GM12892 (cell line): ENCODE data around the gene PCDH15.

Experiments used
- DNase-seq: peaks from one replicate; pipeline ENCODE4 v3.0.0; 2011; ENCODE audit not compliant: insufficient read length
- FAIRE-seq: peaks from 2 replicates; lab custom pipeline; 2011; peaks lifted over from hg19 to GRCh38; lab: Jason Lieb, UNC
- POLR2A ChIP-seq: IDR thresholded peaks from 2 replicates; pipeline ENCODE4 v1.6.1; 2011; ENCODE audit warnings: low read depth, low read length, control low read depth
- POLR2AphosphoS5 ChIP-seq: IDR thresholded peaks from 2 replicates; pipeline ENCODE4 v1.6.1; 2011; ENCODE audit warnings: low read depth, low read length, control low read depth
- TAF1 ChIP-seq: IDR thresholded peaks from 2 replicates; pipeline ENCODE4 v1.6.1; 2011; ENCODE audit warnings: low read depth, mild to moderate bottlenecking, control low read depth, low read length, borderline replicate concordance

The PCDH15 gene

DNA sequence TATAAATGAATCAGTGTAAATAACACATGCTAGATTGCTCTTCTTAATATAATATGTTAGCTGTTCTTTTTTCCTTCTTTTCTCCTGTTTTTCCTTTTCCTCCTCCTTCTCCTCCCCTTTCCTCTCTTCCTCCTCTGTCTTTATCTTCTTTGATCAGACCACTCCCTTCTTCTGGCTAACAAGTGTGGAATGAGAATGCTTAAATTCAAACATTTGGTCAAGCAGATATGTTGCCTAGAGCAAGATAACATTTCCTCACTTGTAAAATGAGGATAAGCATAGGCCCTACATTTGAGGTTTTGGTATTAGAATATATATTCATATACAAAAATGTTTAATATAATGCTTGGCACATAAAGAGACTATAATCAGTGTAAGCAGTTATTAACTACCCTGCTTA is 299.1 kb downstream of the PCDH15 start:
- no peak for DNase-seq
- FAIRE-seq, result no peak
- TF ChIP-seq POLR2A (no peak), TAF1 (no peak)

- DNase-seq, result no peak
- TF ChIP-seq TAF1, result no peak
- TF ChIP-seq POLR2A, result no peak
- TF ChIP-seq POLR2AphosphoS5, result no peak
- FAIRE-seq, result no peak
Measured at GRCh38 chr10:54496852-54497251, 304.2 kb downstream of the PCDH15 start.

GRCh38 chr10:54487743-54488142 is 313.3 kb downstream of the PCDH15 start:
- TF ChIP-seq TAF1 (no peak), POLR2A (no peak), POLR2AphosphoS5 (no peak)
- DNase-seq, result no peak
- FAIRE-seq, result no peak

- FAIRE-seq (no peak), DNase-seq (no peak)
- TF ChIP-seq POLR2A (no peak), TAF1 (no peak), POLR2AphosphoS5 (no peak)
Measured at GRCh38 chr10:54485971-54486370, 315.1 kb downstream of the PCDH15 start.

DNA sequence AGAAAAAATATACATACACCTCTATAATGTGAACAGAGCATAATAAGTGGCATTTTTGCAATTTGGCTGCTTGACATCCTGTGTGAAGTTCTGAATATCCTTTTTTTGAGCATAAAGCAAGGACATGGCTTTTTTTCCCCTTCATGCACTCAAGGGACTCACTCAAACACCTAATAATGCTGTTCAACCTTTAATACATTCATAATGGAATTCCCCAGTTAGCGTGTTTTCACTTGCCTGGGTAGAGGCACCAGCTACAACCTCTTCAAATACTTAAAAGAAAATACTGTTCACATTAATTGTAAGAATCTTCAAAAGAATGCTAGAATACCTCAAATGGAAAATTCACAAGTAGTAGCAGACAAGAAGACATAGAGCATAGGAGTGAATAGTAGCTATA is 316.8 kb downstream of the PCDH15 start:
- FAIRE-seq (no peak), DNase-seq (no peak)
- TF ChIP-seq TAF1, result no peak

- FAIRE-seq, result no peak
- no peak for DNase-seq
- TF ChIP-seq POLR2AphosphoS5, result no peak
- TF ChIP-seq POLR2A, result no peak
- TF ChIP-seq TAF1, result no peak
Measured at GRCh38 chr10:54478601-54479000, 322.4 kb downstream of the PCDH15 start.

DNA sequence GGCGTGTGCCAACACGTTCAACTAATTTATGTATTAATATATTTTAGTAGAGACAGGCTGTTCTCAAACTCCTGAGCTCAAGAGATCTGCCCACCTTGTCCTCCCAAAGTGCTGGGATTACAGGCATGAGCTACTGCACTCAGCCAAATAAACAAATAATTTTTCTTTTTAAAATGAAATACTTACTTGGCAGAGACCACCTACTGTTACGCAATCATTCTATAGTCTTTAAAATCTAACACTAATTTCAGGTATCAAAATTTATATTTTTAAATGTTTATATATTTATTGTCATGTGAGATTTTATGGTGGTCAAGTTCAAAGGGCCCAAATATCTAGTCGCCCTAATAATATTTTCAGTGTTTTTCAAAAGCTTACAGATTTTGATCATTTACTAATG is 323.3 kb downstream of the PCDH15 start:
- TF ChIP-seq POLR2A (no peak), TAF1 (no peak), POLR2AphosphoS5 (no peak)
- DNase-seq, result no peak
- no peak for FAIRE-seq

GRCh38 chr10:54470324-54470631 is 330.8 kb downstream of the PCDH15 start:
- no peak for TF ChIP-seq POLR2A
- no peak for TF ChIP-seq TAF1
- no peak for TF ChIP-seq POLR2AphosphoS5
- FAIRE-seq (no peak), DNase-seq (no peak)

DNA sequence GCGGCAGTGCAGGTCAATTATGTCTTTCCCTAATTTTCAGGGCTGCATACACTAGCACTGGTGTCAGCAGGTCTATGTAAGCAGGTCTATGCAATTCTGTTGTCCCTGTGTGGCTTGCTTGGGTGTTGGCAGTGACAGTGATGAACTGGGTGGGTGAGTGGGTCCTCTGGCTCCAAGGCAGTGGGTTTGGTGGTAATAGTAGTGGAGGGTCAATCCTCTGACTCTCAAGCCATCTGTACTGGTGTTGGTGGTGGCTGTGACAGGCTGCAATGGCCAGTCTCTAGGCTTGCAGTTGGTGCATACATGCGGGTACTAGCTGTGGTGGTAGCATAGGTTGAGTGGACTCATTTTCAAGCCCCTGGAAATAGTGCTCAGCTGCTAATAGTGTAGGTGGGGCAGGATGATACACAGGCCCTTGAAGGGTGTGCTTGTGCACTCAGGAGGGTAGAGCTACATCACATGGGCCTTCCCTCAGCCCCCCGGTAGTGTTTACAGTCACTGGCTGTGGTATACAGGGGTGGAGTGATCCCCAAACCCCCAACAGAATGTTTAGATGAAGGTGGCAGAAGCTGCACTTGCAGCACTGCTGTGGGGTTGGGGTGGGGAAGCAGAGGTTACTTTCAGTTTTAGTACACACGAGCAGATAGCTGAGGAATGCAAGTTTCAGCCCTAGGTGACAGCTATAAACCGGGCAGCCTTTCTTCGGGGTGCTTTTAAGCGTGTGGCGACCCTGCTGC is 331.3 kb downstream of the PCDH15 start:
- TF ChIP-seq TAF1 (no peak), POLR2AphosphoS5 (no peak), POLR2A (no peak)
- FAIRE-seq, result no peak
- DNase-seq, result no peak

- FAIRE-seq (no peak), DNase-seq (no peak)
- TF ChIP-seq POLR2A (no peak), POLR2AphosphoS5 (no peak), TAF1 (no peak)
Measured at GRCh38 chr10:54454271-54454670, 346.8 kb downstream of the PCDH15 start.

GRCh38 chr10:54449056-54449455 is 352.0 kb downstream of the PCDH15 start:
- no peak for DNase-seq
- no peak for FAIRE-seq
- TF ChIP-seq POLR2A (no peak), POLR2AphosphoS5 (no peak), TAF1 (no peak)

DNA sequence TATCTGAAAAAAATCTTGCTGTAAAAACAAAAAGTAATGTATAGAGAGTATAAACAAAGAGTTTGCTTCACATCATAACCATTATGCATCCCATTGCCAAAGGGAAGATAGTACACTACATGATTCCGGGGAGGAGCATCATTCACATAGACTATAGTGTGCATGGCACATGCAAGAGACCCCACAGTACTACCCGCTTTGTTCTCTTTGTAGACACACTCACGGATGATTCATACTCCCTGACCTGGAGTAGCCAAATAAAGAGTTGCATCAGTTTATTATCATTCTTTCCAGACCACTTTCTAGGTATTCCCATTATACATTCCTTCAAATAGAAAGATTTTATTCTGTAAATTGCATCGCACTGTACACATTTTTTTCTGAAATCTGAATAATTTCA is 356.9 kb downstream of the PCDH15 start:
- TF ChIP-seq POLR2A (no peak), TAF1 (no peak), POLR2AphosphoS5 (no peak)
- no peak for DNase-seq
- FAIRE-seq, result no peak

DNA sequence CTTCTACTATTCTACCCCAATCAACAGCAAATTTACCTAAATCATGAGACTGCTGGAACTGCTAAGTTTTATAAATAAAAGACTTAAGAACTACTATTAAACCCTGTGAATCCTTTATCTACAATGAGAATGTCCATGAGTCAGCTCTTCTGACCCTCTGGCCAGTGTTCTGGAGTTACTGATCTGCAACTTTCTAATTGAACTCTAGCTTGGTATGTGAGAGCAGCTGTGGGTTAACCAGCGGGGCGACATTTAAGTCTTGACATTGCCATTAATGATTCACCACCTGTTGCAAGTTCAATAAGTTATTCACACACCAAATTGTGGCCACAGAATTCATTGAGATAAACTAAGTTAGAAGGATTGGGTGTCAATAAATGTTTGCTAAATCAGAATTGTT is 359.8 kb downstream of the PCDH15 start:
- FAIRE-seq (no peak), DNase-seq (no peak)
- TF ChIP-seq TAF1, result no peak
- no peak for TF ChIP-seq POLR2A
- TF ChIP-seq POLR2AphosphoS5, result no peak

DNA sequence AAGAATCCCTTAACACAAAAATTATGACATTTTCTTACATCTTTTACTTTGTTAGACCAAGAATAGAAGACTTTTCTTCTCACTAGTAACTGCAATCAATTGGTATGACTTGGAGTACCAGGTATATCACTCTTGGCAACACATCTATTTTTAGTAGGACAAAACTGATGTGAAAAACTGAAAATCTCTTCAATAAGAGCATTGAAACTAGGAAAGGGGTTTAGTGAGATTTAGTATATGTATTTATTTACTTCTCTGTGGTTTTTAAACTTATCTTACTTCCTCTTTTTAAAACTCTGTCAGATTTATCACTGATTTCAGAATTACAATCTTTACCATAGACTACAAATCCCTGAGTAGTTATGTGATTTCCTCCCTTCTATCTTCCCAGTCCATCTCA is 366.2 kb downstream of the PCDH15 start:
- DNase-seq (no peak), FAIRE-seq (no peak)
- TF ChIP-seq POLR2A (no peak), TAF1 (no peak), POLR2AphosphoS5 (no peak)
